HG03196 (cell line): ENCODE measurements around the gene DUOX2.
"Not testable (repeated sequence)": the region's sequence is repeated elsewhere in the genome, so short reads cannot be mapped to it uniquely, and the experiment has no call there.

Experiments used
- ATAC-seq: cut with Tn5 transposase; IDR thresholded peaks from one replicate; pipeline ENCODE4 v1.9.1; 2021; ENCODE audit not compliant: unreplicated experiment

The DUOX2 gene

DNA sequence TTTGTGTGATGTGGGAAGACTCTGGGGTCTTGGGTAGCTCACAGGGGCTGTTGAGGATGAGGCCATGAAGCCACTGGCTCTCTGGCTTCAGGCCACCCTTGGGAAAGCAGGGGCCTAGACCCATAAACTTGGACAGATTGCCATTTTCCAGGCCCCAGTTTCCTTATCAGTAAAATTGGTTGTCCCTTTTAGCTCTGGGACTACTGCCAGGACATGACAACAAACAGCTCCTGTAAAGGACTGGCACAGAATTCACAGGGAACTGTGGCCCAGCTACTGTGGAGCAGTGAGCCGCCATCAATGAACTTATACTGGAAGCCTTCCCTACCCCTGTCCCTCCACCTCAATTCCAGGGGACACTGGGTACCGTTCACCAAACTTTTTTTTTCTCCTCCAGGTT is 36.6 kb downstream of the DUOX2 start:
- not testable (repeated sequence) for ATAC-seq

- not testable (repeated sequence) for ATAC-seq
Measured at GRCh38 chr15:45075440-45076320, 38.3 kb downstream of the DUOX2 start.

- ATAC-seq: not testable (repeated sequence)
Measured at GRCh38 chr15:45073602-45074001, 40.4 kb downstream of the DUOX2 start.

DNA sequence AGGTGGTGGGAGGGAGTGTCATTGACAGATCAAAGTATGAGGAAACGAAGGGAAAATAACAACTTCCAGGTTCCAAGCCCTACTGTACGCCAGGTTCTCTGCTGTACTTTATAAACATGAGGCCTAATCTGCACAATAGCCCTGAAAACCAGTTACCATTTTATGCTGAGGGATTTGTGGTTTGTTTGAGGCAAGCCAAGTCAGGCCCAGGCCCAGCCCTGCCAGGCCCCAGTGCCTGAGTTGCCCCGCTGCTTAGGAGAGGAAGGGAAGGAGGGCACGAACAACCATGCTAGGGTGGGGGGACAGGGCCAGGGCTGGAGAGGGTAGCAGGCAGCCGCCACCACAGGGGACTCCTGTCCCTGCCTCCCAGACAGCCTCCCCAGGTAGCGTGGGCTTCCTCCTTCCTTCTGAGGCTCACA is 44.0 kb downstream of the DUOX2 start:
- not testable (repeated sequence) for ATAC-seq

DNA sequence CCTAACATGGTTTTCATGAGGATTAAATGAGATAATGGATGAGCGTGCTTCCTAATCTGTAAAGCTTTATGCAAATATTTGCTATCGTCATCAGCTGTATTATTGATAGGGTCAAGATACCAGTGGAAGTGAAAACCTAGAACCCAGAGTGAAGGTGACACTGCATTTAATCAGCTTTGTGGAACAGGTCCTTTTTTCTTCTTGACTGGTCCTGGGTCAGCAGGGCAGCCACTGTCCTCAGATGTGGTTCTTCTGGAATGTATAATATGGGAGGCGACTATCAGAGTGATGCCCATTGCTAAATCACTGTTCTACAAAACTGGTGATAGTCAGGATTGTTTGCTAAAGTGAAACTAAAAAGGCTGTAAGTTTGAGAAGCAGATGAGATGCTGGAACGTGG is 49.6 kb downstream of the DUOX2 start:
- no peak for ATAC-seq

DNA sequence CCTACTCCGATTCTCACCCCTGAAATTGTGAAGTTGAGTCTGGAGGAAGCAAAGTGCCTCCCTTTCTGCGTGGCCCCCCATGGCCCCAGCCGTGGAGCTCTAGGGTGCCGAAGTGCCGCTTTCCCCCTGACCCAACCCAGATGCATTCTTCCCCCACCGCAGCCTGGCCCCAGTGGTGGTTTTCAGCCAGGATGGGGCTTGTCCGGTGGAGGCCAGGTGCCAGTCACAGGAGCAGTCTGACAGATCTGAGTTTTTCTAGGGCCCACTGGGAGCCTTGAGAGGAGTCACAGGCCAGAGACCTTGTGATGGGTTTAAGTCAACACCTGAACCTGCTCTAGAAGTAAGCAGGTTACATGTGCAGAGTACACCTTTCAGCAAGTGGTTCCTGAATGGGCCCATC is 51.7 kb downstream of the DUOX2 start:
- ATAC-seq: not testable (repeated sequence)

DNA sequence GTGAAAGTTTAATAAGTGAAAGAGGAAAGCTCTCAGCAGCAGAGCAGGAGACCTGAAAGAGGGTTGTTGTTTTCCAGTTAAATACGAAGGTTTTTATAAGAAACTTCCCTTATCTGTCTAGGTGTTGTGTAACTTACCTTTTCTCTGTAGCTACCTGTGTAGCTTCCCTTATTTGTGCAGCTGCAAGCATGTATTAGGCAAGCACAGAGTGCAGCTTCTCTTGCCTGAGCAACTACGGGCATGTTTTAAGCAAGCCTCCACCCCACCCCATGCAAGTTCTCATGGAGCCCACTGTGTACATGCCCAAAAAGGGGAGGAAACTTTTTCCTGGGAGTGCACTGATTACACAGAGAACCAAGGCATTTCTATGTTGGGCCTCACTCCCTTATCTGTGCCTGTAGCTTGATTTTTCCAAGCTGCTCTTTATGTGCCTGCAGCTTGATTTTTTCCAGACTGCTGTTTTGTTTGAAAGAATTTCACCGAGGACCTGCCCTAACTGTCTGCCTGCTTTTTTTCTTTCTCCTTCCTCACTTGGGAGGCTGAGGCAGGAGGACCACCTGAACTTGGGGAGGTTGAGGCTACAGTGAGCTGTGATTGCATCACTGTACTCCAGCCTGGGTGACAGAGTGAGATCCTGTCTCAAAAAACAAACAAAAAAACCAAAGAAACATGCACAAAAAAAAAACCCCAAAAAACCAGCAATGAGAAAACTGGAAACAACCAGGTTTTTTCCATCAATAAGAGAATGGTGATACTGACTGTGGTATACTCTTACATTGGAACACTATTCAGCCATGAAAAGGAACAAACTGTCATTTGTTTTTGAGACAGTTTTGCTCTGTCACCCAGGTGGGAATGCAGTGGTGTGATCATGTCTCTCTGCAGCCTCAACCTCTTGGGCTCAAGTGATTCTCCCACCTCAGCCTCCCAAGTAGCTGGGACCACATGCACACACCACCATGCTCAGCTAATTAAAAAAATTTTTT is 55.0 kb downstream of the DUOX2 start:
- not testable (repeated sequence) for ATAC-seq

DNA sequence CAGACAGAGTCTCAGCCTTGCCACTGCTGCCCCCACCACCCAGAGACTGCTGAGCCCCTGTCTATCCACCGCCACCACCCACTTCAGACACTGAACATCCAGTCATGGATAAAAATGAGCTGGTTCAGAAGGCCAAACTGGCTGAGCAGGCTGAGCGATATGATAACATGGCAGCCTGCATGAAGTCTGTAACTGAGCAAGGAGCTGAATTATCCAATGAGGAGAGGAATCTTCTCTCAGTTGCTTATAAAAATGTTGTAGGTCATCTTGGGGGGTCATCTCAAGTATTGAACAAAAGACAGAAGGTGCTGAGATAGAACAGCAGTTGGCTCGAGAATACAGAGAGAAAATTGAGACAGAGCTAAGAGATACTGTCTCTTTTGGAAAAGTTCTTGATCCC is 61.3 kb downstream of the DUOX2 start:
- ATAC-seq: not testable (repeated sequence)

DNA sequence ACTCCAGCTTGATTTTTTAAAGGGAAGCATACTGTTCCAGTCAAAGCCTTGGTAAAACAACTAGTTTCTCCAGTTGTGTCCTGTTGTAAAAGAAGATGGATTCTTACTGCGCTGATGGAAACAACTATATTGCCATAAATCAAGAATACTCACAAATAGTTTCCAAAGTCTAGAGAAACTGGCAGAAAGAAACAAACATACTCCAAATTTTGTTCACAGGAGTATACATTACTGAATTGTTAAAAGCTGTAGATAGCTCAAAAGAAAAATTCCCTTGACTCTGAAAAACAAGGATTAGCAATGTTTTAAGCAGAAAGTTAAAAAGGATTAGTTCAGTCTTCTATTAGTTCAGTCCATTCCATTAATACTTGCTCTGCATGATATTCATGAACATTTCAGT is 63.4 kb downstream of the DUOX2 start:
- ATAC-seq: no peak

DNA sequence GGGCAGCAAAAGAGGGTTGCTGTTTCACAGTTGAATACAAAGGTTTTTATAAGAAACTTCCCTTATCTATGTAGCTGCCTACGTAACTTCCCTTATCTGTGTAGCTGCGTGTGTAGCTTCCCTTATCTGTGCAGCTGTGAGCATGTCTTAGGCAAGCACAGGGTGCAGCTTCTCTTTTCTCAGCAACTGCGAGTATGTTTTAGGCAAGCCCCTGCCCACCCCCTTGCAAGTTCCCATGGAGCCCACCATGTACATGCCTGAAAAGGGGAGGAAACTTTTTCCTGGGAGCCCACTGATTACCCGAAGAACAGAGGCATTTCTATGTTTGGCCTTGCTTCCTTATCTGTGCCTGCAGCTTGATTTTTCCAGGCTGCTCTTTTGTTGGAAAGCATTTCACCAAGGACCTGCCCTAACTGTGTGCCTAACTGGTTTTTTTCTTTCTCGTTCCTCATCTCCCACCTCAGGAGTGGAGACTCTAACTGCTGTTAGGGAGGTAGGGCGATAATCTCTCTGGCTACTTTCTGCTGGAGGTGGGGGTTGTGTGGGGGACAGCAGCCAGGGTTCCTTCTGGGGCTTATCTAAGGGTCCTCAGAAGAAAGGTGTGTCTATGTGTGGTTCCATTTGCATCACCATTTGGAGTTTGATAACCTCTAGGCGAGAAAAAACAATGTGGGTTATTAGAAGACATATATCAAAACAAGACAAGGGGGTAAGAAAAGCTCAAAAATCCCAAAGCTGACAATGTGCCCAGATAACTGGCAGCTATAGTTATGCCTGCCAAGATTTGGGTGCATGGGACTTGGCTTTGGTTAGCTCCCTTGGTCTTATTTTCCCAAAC is 65.0 kb downstream of the DUOX2 start:
- no peak for ATAC-seq

DNA sequence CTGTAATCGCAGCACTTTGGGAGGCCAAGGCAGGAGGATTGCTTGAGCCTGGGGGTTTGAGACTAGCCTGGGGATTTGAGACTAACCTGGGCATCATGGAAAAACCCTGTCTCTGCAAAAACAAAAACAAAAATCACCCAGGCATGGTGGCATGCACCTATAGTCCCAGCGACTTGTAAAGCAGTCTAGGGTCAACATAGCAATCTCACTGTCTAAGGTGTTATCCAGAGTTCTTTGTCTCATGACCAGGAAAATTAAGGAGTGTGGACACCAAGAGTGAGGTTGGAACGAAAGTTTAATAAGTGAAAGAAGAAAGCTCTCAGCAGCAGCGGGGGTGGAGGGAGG is 65.6 kb downstream of the DUOX2 start:
- not testable (repeated sequence) for ATAC-seq

GRCh38 chr15:45044270-45044669 is 69.7 kb downstream of the DUOX2 start:
- not testable (repeated sequence) for ATAC-seq

DNA sequence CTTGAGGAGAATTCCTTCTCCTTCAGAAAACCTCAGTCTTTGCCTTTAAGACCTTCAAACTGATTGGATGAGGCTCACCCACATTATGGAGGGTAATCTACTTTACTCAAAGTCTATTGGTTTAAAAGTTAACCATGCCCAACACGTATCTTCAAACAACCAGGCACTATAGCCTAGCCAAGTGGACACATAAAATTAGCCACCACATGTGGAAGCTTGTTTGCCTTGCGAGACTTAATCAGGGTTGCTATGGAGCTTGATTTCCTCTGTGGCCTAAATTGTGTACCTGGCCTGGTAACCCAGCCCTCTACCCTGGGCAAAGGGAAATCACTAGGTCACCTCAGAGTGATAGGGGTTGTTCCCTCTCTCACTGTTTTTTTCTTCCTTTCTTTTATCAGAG is 71.1 kb downstream of the DUOX2 start:
- ATAC-seq: not testable (repeated sequence)
